Esophagus squamous epithelium (tissue), 4 donors: Measurements from ENCODE around the gene DOK6.

Experiments
- POLR2A ChIP-seq, 4 donors: fragments of 450-650 bp; IDR thresholded peaks; one replicate each; pipeline ENCODE4 v1.6.1; 2017; ENCODE audit warnings: antibody characterized with exemption in 4 of 4, mild to moderate bottlenecking in 4 of 4, moderate library complexity in 3 of 4
- TF ChIP-seq, protein P1 (sequence below), 6 experiments: fragments of 450-650 bp in 4 of 6; fragments of 200-600 bp in 2 of 6; sonication (generic) in 2 of 6; IDR thresholded peaks; one replicate each; pipeline ENCODE4 v1.5.1; 2016 to 2019; ENCODE audit warnings: antibody characterized with exemption in 6 of 6, mild to moderate bottlenecking in 4 of 6, moderate library complexity in 4 of 6

GRCh38 chr18:69763002-69763401 lies 362.3 kb downstream of the DOK6 start:
- TF ChIP-seq, protein P1, sequence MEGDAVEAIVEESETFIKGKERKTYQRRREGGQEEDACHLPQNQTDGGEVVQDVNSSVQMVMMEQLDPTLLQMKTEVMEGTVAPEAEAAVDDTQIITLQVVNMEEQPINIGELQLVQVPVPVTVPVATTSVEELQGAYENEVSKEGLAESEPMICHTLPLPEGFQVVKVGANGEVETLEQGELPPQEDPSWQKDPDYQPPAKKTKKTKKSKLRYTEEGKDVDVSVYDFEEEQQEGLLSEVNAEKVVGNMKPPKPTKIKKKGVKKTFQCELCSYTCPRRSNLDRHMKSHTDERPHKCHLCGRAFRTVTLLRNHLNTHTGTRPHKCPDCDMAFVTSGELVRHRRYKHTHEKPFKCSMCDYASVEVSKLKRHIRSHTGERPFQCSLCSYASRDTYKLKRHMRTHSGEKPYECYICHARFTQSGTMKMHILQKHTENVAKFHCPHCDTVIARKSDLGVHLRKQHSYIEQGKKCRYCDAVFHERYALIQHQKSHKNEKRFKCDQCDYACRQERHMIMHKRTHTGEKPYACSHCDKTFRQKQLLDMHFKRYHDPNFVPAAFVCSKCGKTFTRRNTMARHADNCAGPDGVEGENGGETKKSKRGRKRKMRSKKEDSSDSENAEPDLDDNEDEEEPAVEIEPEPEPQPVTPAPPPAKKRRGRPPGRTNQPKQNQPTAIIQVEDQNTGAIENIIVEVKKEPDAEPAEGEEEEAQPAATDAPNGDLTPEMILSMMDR (IDR thresholded peaks at IDR 0.05), result no peak
- TF ChIP-seq POLR2A (IDR thresholded peaks at IDR 0.05), result no peak
